Lower lobe of right lung (tissue), 2 donors: ENCODE measurements around the gene FARS2. TPM values are rescaled to one million over a fixed set of nuclear protein-coding genes. Genes with fewer than 3 reads are reported as not detected.

ENCODE experiments used
- ATAC-seq, 2 donors: fragments of 200-7000 bp; cut with Tn5 transposase; one replicate each; pipeline ENCODE4 v1.9.1; 2020 to 2022; ENCODE audit warnings: mild to moderate bottlenecking in 2 of 2, moderate library complexity in 2 of 2
- DNase-seq: peaks from one replicate; pipeline ENCODE4 v3.0.0-alpha.2; 2020
- H3K27ac ChIP-seq: fragments of 200-600 bp; one replicate; pipeline ENCODE4 v1.8.0; 2022
- H3K27me3 ChIP-seq: fragments of 200-600 bp; one replicate; pipeline ENCODE4 v1.8.0; 2022; ENCODE audit warnings: low read depth
- H3K36me3 ChIP-seq: fragments of 200-600 bp; one replicate; pipeline ENCODE4 v1.8.0; 2022; ENCODE audit warnings: mild to moderate bottlenecking
- H3K4me1 ChIP-seq: fragments of 200-600 bp; one replicate; pipeline ENCODE4 v1.8.0; 2022
- H3K4me3 ChIP-seq: fragments of 200-600 bp; one replicate; pipeline ENCODE4 v1.8.0; 2022; ENCODE audit warnings: mild to moderate bottlenecking
- H3K9me3 ChIP-seq: fragments of 200-600 bp; one replicate; pipeline ENCODE4 v1.8.0; 2022
- intact Hi-C: fragments of 100-400 bp; cut with DNase I; formaldehyde crosslinking; loops from one replicate; pipeline ENCODE4 v1.11.0; 2022
- total RNA-seq: library from RNA; stranded (reverse); fragmentation: NEBNext Ultra II Directional; extraction: Animal tissue kit (Norgen Biotek cat#: 25700); gene quantifications from one replicate; pipeline ENCODE4 v1.2.1, GENCODE V29; 2021
- TF ChIP-seq, protein P1 (sequence below): fragments of 200-600 bp; IDR thresholded peaks from one replicate; pipeline ENCODE4 v1.8.0; 2022; ENCODE audit warnings: antibody characterized with exemption, mild to moderate bottlenecking
- donor health status: DM: no; HTN: yes; CAD: no; lungs with severe emphysema.

FARS2 gene
- total RNA-seq, 1 donor from 2014 or later = 17.0 TPM

DNA sequence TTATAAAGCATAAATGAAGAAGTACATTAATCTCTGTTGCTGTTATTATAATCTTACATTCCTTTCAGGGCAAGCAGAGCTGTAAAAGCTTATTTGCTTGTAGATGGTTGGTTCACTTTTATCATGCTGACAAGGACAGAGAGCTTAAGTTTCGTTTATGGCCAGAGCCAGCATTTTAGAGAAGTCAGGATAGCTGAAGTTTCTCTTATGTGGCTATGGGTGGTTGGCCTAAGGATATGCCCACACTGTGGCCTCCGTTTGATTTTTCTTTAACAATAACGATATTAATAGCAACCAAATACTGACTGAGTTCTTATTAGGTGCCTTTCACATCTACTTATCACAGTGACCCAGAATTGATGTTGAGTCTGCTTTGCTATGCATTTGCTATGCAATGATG, 78.5 kb downstream of the FARS2 start:
- DNase-seq (no peak), ATAC-seq (no peak)
- TF ChIP-seq, protein P1, sequence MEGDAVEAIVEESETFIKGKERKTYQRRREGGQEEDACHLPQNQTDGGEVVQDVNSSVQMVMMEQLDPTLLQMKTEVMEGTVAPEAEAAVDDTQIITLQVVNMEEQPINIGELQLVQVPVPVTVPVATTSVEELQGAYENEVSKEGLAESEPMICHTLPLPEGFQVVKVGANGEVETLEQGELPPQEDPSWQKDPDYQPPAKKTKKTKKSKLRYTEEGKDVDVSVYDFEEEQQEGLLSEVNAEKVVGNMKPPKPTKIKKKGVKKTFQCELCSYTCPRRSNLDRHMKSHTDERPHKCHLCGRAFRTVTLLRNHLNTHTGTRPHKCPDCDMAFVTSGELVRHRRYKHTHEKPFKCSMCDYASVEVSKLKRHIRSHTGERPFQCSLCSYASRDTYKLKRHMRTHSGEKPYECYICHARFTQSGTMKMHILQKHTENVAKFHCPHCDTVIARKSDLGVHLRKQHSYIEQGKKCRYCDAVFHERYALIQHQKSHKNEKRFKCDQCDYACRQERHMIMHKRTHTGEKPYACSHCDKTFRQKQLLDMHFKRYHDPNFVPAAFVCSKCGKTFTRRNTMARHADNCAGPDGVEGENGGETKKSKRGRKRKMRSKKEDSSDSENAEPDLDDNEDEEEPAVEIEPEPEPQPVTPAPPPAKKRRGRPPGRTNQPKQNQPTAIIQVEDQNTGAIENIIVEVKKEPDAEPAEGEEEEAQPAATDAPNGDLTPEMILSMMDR = no peak
- Histone ChIP-seq H3K27me3 (no peaks in the 10 kb centered on the region), H3K27ac (no peak overlapping the region), H3K36me3 (no peaks in the 10 kb centered on the region), H3K9me3 (no peaks in the 10 kb centered on the region), H3K4me3 (no peak overlapping the region), H3K4me1 (no peaks in the 10 kb centered on the region)
- intact Hi-C loops = no loop called here

DNA sequence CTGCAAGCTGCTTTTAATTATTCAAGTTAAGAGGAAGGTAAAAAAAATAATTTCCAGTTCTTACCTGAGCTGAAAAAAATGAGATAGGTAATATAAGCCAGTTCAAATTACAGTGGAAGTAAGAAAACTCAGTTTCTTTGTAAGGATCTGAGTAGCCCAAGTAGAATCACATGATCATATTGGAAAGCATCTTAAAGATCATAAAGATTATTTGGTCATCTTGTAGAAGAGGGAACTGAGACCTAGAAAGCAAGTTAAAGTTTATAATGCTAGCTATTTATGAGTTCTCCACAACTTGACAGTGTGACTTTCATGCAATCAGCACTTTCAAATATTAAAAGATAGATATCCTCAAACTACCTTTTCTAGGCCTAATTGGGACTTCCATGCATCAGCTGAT, 80.5 kb downstream of the FARS2 start:
- ATAC-seq (no peak), DNase-seq (no peak)
- H3K27me3 ChIP-seq = no peaks in the 10 kb centered on the region
- TF ChIP-seq, protein P1 = no peak
- intact Hi-C loops = no loop called here
- no peaks in the 10 kb centered on the region for H3K9me3 ChIP-seq
- no peaks in the 10 kb centered on the region for H3K4me1 ChIP-seq
- H3K36me3 ChIP-seq = no peaks in the 10 kb centered on the region
- H3K4me3 ChIP-seq = no peak overlapping the region
- H3K27ac ChIP-seq = no peak overlapping the region

DNA sequence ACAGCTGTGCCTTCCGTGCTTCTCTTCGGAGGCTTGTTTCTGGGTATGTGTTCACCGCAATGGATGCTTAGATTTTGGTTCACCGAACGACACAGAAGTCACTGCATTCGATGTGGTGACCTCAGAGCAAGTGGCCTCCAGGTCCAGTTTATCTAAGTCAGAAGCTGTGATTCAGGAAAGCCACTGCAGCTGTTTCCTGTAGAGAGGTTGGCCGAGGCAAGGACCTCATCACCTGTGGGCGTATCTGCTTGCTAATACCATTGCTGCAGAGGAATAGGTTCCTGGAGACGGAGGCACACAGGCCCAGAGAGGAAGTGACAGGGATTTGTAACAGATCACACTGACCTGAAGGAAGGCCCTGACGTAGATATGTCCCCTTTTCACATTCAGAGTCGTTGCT, 82.7 kb downstream of the FARS2 start:
- TF ChIP-seq, protein P1 = no peak
- H3K36me3 ChIP-seq = no peaks in the 10 kb centered on the region
- no peaks in the 10 kb centered on the region for H3K27me3 ChIP-seq
- no peak for ATAC-seq
- intact Hi-C loops = no loop called here
- no peaks in the 10 kb centered on the region for H3K9me3 ChIP-seq
- DNase-seq = no peak
- no peak overlapping the region for H3K27ac ChIP-seq
- no peak overlapping the region for H3K4me3 ChIP-seq
- no peaks in the 10 kb centered on the region for H3K4me1 ChIP-seq

DNA sequence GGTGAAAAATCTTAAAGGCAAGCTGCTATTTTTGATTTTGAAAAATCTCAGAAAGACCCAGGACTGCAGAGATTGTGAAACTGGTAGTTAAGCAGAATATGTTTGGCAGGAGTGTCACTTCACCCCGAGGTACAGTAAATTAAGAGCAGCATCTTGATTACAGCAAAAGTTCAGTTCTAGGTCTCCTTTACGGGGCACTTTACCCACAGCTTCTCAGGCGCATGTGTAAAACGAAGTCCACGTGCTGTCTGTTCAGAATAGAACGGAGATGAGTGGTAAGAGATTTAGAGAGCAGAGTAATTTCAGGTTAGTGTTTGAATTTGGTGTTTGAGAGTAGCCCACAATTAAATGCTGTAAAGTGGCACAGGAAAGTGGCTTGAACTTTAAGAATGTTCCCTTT, 84.0 kb downstream of the FARS2 start:
- ATAC-seq (no peak), DNase-seq (no peak)
- H3K27me3 ChIP-seq = no peaks in the 10 kb centered on the region
- H3K36me3 ChIP-seq = no peaks in the 10 kb centered on the region
- H3K4me1 ChIP-seq = no peaks in the 10 kb centered on the region
- no peak overlapping the region for H3K4me3 ChIP-seq
- H3K27ac ChIP-seq = no peak overlapping the region
- intact Hi-C loops = no loop called here
- no peaks in the 10 kb centered on the region for H3K9me3 ChIP-seq
- TF ChIP-seq, protein P1 = no peak

DNA sequence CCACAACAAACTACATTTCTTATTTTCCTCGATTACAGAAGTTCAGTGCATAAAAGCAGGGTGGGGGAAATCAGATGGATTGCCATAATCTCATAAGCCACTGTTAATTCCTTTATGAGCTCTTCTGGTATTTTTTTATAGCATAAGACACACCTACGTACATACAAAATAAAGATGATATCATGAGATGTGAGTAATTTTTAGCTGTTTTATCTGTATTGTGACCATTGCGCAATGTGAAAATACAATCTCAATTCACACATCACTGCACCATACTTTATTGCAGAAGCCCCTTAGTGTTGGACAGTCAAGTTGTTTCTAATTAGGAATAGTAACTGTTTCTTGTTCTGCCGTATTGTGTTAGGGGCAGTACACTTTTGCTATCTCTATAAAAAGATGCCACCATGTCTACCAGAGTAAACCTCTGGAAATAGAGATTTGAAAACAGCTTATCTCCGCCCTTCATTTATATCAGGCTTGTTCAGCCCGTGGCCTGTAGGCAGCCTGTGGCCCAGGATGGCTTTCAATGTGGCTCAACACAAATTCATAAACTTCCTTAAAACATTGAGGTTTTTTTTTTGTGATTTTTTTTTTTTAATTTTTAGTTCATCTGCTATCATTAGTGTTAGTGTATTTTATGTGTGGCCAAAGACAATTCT, 90.4 kb downstream of the FARS2 start:
- no peaks in the 10 kb centered on the region for H3K4me1 ChIP-seq
- H3K27ac ChIP-seq = no peak overlapping the region
- ATAC-seq (no peak), DNase-seq (no peak)
- no peaks in the 10 kb centered on the region for H3K27me3 ChIP-seq
- H3K9me3 ChIP-seq = no peaks in the 10 kb centered on the region
- no peak overlapping the region for H3K4me3 ChIP-seq
- TF ChIP-seq, protein P1 = no peak
- intact Hi-C loops = no loop called here
- H3K36me3 ChIP-seq = no peaks in the 10 kb centered on the region

DNA sequence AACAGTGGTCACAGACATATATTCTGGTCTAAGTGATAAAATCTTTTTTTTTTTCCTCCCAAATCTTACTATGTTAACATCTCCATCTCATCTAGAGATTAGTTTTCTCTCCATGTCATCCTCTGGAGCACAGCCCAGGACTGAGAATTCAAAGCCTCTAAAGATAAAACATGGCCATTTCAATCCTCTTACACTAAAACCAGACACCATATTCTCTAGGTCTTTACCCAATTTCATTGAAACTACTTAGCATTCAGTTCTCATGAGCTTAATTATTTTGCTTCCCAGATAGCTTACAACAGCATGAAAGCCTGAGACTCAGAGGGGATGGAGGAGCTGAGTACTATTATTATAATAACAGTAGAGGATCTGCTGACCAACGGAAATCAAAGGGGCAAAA, 92.7 kb downstream of the FARS2 start:
- Histone ChIP-seq H3K36me3 (no peaks in the 10 kb centered on the region), H3K9me3 (no peaks in the 10 kb centered on the region), H3K4me3 (no peak overlapping the region), H3K27me3 (no peaks in the 10 kb centered on the region), H3K27ac (no peak overlapping the region), H3K4me1 (no peaks in the 10 kb centered on the region)
- intact Hi-C loops = no loop called here
- DNase-seq (no peak), ATAC-seq (no peak)
- TF ChIP-seq, protein P1 = no peak
